Loucy (cell line): ENCODE measurements around the gene CLTB.

Experiments used
- H2AFZ ChIP-seq: fragments of 200-600 bp; sonication (generic); 2 replicates; pipeline ENCODE4 v1.6.0; 2016; ENCODE audit warnings: antibody characterized with exemption, mild to moderate bottlenecking, low read length, moderate library complexity
- H3F3A ChIP-seq: fragments of 200-600 bp; 2 replicates; pipeline ENCODE4 v1.6.0; 2016; ENCODE audit warnings: antibody characterized with exemption, low read depth, mild to moderate bottlenecking
- H3K27me3 ChIP-seq: fragments of 200-600 bp; sonication (generic); 2 replicates; pipeline ENCODE4 v1.6.1; 2014; ENCODE audit warnings: low read length, mild to moderate bottlenecking; ENCODE audit not compliant: insufficient read depth, poor library complexity, severe bottlenecking
- H3K36me3 ChIP-seq: fragments of 200-600 bp; sonication (generic); 2 replicates; pipeline ENCODE4 v1.6.1; 2016; ENCODE audit warnings: low read length; ENCODE audit not compliant: insufficient read depth
- H3K4me1 ChIP-seq: fragments of 200-600 bp; sonication (generic); 2 replicates; pipeline ENCODE4 v1.5.1; 2014; ENCODE audit warnings: low read length, mild to moderate bottlenecking; ENCODE audit not compliant: insufficient read depth, poor library complexity, severe bottlenecking
- H3K4me2 ChIP-seq: fragments of 200-600 bp; sonication (generic); 2 replicates; pipeline ENCODE4 v1.6.0; 2014; ENCODE audit warnings: antibody characterized with exemption, low read length, low read depth, mild to moderate bottlenecking; ENCODE audit not compliant: poor library complexity, severe bottlenecking
- H3K4me3 ChIP-seq: fragments of 200-600 bp; sonication (generic); 2 replicates; pipeline ENCODE4 v1.5.1; 2014; ENCODE audit warnings: low read length, mild to moderate bottlenecking, mixed read lengths; ENCODE audit not compliant: poor library complexity, severe bottlenecking
- H3K79me2 ChIP-seq: fragments of 200-600 bp; sonication (generic); 2 replicates; pipeline ENCODE4 v1.6.1; 2014; ENCODE audit warnings: low read length; ENCODE audit not compliant: insufficient read depth
- H3K9ac ChIP-seq: fragments of 200-600 bp; sonication (generic); 2 replicates; pipeline ENCODE4 v1.6.0; 2014; ENCODE audit warnings: mild to moderate bottlenecking, low read depth, low read length, moderate library complexity; ENCODE audit not compliant: poor library complexity, severe bottlenecking
- H3K9me2 ChIP-seq: fragments of 200-600 bp; sonication (generic); replicated peaks from 2 replicates; pipeline ENCODE4 v1.6.1; 2016; ENCODE audit warnings: low read depth, low read length, mixed read lengths
- H3K9me3 ChIP-seq: fragments of 200-600 bp; sonication (generic); 2 replicates; pipeline ENCODE4 v1.6.1; 2014; ENCODE audit warnings: mild to moderate bottlenecking, antibody characterized with exemption, low read length, low read depth; ENCODE audit not compliant: insufficient read depth
- H4K20me1 ChIP-seq: fragments of 200-600 bp; sonication (generic); 2 replicates; pipeline ENCODE4 v1.6.0; 2014; ENCODE audit warnings: antibody characterized with exemption, low read length, mild to moderate bottlenecking; ENCODE audit not compliant: insufficient read depth, poor library complexity, severe bottlenecking
- CTCF ChIP-seq: fragments of 200-600 bp; sonication (generic); conservative IDR thresholded peaks from 2 replicates; pipeline ENCODE4 v1.5.1; 2014; ENCODE audit warnings: mild to moderate bottlenecking, antibody characterized with exemption, low read length
- EZH2phosphoT487 ChIP-seq: fragments of 200-600 bp; IDR thresholded peaks from 2 replicates; pipeline ENCODE4 v1.6.1; 2018; ENCODE audit warnings: antibody characterized with exemption, mild to moderate bottlenecking, moderate library complexity, borderline replicate concordance

CLTB gene

GRCh38 chr5:176412517-176413254 lies 3.7 kb downstream of the CLTB start:
- no peak overlapping the region for H3K4me3 ChIP-seq
- H4K20me1 ChIP-seq: no peaks in the 10 kb centered on the region
- no peaks in the 10 kb centered on the region for H3F3A ChIP-seq
- no peaks in the 10 kb centered on the region for H3K9me3 ChIP-seq
- H3K9ac ChIP-seq: no peak overlapping the region
- H3K27me3 ChIP-seq: no peaks in the 10 kb centered on the region
- no peaks in the 10 kb centered on the region for H3K36me3 ChIP-seq
- 0 out of 2 replicates have a peak, but pooled peaks cover 6% of the 10 kb centered on the region for H3K79me2 ChIP-seq
- no peak overlapping the region for H3K4me2 ChIP-seq
- peaks cover 6% of the 10 kb centered on the region for H3K4me1 ChIP-seq
- no peaks in the 10 kb centered on the region for H3K9me2 ChIP-seq
- TF ChIP-seq EZH2phosphoT487: no peak
- no peak for TF ChIP-seq CTCF
- H2AFZ ChIP-seq: no peak overlapping the region

- Histone ChIP-seq H3K9me3 (no peaks in the 10 kb centered on the region), H3K4me3 (no peak overlapping the region), H3K27me3 (no peaks in the 10 kb centered on the region), H3K79me2 (0 out of 2 replicates have a peak, but pooled peaks cover 2% of the 10 kb centered on the region), H3F3A (no peaks in the 10 kb centered on the region), H3K4me1 (no peaks in the 10 kb centered on the region), H4K20me1 (no peaks in the 10 kb centered on the region), H3K36me3 (no peaks in the 10 kb centered on the region), H3K9me2 (no peaks in the 10 kb centered on the region), H3K9ac (no peak overlapping the region), H3K4me2 (no peak overlapping the region), H2AFZ (no peak overlapping the region)
- TF ChIP-seq EZH2phosphoT487 (no peak), CTCF (no peak)
These were observed 5.7 kb downstream of the CLTB start for GRCh38 chr5:176410486-176411180.

GRCh38 chr5:176409765-176410164 lies 6.6 kb downstream of the CLTB start:
- TF ChIP-seq CTCF (no peak), EZH2phosphoT487 (no peak)
- no peak overlapping the region for H2AFZ ChIP-seq
- no peak overlapping the region for H3K9ac ChIP-seq
- no peaks in the 10 kb centered on the region for H3K79me2 ChIP-seq
- H3K4me2 ChIP-seq: no peak overlapping the region
- H3K36me3 ChIP-seq: no peaks in the 10 kb centered on the region
- no peaks in the 10 kb centered on the region for H3F3A ChIP-seq
- no peaks in the 10 kb centered on the region for H3K9me2 ChIP-seq
- no peaks in the 10 kb centered on the region for H3K9me3 ChIP-seq
- H3K4me3 ChIP-seq: no peak overlapping the region
- H3K27me3 ChIP-seq: no peaks in the 10 kb centered on the region
- no peaks in the 10 kb centered on the region for H4K20me1 ChIP-seq
- no peaks in the 10 kb centered on the region for H3K4me1 ChIP-seq
